Middle frontal gyrus (tissue), 1 donor: Measurements from ENCODE around the gene MVP.
A peak's percentile ranks its signal among the peaks of the same experiment; 100 is the strongest.

Source experiments
- DNase-seq: peaks from one replicate; pipeline ENCODE4 v3.0.0-alpha.2; 2015; ENCODE audit warnings: low spot score; ENCODE audit errors: extremely low spot score

MVP gene

DNA sequence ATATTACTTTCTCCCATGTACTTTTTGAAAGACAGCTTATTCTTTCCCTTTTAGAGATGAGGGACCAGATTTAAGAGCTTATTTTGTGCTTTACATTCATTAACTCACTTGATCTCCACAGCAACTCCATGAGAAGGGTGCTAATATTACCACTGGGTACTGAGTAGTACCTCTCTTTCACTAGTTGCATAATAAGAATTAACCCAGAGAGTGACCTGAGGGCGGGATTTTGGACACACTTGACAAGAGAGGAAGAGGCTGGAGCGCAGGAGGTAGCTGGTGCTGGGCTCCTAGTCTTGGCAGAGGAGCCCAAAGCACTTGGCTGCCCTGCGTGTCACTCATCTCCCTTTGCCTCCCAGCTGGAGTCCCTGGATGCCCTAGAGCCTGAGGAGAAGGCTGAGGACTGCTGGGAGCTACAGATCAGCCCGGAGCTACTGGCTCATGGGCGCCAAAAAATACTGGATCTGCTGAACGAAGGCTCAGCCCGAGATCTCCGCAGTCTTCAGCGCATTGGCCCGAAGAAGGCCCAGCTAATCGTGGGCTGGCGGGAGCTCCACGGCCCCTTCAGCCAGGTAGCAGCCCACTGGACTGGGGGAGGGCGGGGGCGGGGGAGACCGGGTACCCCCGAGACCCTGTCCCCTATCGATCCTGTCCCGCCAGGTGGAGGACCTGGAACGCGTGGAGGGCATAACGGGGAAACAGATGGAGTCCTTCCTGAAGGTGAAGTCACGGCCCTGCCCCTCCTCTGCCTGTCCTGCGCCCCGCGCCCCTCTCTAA is 15.6 kb upstream of the MVP start:
- DNase-seq = no peak

DNA sequence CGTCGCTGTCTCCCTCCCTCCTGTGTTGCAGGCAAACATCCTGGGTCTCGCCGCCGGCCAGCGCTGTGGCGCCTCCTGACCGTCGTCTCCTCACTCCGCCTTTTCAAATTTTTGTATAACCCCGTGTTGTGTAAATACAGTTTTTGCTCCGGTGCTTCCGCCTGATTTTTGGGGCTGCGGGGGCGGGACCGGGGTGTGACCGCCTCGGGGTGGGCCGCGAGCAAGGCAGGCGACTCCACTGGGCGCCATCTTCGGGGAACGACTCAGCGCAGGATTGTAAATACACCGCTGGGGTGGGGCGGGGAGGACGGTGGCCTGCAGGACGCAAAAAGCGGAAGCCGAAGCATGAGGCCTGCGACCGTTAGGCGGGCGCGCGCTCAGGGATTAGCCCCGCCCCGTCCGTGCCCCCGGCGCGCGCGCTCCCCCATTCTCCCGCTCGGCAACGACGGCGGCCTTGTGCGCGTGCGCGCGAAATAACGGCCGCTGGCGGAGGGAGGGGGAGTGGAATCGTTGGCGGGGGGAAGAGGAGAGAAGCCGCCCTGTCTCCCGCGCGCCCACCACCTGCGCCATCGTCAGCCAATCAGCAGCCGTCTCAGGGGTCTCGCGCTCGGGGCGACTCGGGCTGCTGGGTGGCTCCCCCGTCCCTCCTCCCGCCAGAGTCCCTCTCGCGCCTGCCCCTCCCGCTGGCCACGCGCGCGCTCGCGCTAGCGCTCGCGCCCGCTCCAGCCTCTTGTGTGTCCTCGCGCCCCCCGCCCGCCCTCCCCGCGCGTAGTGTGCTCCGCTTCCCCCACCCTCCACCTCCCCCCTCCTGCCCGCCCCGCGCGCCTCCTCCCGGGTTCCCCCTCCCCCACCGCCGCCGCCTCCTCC is 14.8 kb upstream of the MVP start:
- peak; percentile 94 for DNase-seq

DNA sequence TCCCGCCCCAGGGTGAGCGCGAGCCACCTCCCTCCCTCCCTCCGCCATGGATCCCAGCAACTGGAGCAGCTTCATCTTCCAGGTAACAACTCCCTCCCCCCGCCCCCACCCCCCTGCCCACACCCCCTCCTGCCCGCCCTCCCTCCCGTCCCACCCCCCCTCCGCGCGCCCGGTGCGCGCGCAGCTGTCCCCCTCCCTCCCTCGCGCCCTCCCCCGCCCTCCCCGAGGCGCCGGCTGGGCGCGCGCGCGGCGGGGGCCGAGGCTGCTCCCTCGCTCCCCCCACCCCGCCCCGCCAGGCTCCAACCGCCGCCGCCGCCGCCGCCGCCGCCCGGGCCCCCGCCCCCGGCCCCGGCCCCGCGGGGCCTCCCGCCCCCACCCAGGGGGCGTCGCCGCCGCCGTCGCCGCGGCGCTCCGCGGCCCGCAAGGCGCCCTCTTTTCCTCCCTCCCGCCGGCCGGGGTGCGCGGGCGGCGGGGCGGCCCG is 14.1 kb upstream of the MVP start, which contains the start of gene MAZ:
MAZ (plus strand) TSS at position 431 of the 481 bp plus-strand sequence. CDS start 173 bp downstream, outside the sequence.
- no peak for DNase-seq

DNA sequence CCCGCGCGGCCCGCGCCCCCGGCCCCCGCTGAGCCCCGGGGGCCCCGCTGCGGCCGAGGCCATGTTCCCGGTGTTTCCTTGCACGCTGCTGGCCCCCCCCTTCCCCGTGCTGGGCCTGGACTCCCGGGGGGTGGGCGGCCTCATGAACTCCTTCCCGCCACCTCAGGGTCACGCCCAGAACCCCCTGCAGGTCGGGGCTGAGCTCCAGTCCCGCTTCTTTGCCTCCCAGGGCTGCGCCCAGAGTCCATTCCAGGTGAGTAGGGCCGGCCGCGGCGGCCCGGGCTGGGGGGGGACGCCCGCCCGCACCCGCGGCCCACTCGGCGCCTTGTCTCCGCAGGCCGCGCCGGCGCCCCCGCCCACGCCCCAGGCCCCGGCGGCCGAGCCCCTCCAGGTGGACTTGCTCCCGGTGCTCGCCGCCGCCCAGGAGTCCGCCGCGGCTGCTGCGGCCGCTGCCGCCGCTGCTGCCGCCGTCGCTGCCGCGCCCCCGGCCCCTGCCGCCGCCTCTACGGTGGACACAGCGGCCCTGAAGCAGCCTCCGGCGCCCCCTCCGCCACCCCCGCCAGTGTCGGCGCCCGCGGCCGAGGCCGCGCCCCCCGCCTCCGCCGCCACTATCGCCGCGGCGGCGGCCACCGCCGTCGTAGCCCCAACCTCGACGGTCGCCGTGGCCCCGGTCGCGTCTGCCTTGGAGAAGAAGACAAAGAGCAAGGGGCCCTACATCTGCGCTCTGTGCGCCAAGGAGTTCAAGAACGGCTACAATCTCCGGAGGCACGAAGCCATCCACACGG is 13.4 kb upstream of the MVP start:
- DNase-seq = no peak

DNA sequence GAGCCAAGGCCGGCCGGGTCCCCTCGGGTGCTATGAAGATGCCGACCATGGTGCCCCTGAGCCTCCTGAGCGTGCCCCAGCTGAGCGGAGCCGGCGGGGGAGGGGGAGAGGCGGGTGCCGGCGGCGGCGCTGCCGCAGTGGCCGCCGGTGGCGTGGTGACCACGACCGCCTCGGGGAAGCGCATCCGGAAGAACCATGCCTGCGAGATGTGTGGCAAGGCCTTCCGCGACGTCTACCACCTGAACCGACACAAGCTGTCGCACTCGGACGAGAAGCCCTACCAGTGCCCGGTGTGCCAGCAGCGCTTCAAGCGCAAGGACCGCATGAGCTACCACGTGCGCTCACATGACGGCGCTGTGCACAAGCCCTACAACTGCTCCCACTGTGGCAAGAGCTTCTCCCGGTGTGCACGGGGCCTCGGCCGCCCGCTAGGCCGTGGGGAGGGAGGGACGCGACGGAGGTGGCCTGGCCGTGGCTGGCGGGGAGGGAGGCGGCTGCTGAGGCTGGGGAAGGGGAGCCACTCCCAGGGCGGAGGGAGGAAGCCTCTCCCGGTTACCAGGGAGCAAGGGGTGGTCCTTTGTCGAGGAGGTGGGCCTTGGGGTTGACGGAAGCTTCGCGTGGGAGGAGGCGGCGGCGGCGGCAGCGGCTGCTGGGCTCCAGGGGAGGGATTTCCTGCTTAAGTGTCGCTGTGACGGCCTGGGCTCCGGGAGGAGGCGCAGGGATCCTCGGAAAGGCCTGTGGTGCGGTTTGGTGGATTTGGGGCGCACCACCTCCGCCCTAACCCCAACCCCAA is 12.6 kb upstream of the MVP start:
- DNase-seq = peak; percentile 68

DNA sequence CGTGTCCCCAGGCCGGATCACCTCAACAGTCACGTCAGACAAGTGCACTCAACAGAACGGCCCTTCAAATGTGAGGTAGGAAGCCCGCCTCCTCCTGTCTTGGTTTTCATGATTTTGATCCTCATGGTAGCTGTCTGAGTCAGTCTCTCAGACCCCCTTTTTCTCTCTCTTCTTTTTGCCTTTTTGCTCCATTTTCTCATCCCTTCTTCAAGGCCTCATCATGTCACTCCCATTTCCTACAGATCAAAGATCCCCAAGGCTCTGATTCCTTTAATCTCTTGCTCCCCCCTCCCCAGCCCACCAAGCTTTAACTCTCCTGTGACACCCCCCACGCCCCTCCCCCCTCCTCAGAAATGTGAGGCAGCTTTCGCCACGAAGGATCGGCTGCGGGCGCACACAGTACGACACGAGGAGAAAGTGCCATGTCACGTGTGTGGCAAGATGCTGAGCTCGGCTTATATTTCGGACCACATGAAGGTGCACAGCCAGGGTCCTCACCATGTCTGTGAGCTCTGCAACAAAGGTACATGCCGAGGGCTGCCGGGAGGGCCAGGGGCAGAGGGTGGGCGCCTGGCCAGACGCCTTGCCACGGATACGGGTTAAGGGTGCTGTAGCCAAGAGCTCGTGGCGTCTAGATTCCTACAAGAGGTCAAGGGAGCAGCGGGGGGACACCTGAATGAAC is 11.9 kb upstream of the MVP start:
- DNase-seq = no peak

DNA sequence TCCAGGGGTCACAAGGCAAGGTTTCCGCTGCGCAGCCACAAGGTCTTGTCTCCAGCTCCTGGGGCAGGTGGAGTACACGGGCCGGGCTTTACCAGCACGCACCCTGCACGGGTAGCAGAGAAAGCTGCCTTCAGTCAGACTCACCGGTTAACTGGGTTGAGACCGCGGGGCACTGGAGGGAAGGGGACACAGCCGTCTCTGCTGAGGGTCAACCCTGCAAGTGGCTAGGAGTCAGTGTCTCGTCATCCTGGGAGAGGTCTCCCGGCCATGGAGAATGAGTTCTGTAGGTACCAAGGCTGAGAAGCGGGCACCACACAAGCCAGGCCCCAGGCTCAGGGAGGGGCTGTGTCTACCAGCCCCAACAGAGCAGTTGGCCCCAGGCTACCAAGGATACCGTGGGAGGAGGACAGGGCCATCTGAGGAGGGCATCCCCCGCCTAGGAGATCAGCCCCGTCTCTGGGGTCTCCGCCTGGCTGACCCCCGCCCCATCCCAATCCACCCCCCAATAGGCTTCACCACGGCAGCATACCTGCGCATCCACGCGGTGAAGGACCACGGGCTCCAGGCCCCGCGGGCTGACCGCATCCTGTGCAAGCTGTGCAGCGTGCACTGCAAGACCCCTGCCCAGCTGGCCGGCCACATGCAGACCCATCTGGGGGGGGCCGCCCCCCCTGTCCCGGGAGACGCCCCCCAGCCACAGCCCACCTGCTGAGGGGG is 11.1 kb upstream of the MVP start:
- no peak for DNase-seq

DNA sequence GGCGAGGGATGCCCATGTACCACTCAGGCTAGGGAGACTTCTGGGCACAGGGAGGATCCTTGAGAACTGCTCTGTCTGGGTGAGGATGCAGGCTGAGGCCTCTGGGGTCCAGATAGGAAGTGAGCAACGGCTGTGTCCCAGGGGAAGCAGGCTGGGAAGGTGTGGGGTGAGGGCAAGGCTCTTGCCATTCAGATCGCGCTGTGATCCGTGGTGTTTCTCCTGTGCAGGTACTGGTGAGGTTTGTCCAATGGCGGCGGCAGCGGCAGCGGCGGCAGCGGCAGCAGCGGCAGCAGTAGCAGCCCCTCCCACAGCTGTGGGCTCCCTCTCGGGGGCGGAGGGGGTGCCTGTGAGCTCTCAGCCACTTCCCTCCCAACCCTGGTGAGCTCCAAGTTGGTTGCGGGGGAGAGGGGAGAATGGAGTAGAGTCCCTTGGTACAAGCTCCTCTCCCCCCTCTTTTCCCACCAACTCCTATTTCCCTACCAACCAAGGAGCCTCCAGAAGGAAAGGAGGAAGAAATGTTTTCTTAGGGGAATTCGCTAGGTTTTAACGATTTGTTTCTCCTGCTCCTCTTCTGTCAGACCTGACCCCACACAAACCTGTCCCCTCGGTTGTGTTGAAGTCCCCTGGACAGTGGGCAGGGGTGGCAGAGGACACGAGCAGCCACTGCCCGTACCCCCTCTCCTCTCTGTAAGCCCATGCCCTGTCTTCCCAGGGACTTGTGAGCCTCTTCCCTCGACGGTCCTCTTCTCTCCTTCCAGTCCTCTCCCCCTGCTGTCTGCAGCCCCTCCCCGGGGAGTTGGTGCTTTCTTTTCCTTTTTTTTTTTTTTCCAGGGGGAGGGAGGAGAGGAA is 10.2 kb upstream of the MVP start:
- no peak for DNase-seq

DNA sequence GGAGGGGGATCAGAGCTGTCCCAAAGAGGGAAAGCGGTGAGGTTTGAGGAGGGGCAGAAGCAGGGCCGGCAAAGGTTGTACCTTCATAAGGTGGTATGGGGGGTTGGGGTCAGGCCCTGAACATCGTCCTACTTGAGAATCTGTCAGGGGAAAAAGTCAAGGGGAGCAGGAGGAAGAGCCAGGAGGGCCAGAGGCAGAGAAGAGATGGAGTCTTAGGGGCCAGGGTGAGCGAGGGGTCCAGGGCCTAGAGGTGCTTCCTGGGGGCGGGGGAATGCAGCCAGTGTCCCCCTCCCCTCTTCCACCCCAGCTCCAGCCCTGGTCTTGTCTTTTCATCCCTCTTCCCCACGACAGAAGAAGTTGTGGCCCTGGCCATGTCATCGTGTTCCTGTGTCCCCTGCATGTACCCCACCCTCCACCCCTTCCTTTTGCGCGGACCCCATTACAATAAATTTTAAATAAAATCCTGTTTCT is 9.5 kb upstream of the MVP start:
- no peak for DNase-seq

DNA sequence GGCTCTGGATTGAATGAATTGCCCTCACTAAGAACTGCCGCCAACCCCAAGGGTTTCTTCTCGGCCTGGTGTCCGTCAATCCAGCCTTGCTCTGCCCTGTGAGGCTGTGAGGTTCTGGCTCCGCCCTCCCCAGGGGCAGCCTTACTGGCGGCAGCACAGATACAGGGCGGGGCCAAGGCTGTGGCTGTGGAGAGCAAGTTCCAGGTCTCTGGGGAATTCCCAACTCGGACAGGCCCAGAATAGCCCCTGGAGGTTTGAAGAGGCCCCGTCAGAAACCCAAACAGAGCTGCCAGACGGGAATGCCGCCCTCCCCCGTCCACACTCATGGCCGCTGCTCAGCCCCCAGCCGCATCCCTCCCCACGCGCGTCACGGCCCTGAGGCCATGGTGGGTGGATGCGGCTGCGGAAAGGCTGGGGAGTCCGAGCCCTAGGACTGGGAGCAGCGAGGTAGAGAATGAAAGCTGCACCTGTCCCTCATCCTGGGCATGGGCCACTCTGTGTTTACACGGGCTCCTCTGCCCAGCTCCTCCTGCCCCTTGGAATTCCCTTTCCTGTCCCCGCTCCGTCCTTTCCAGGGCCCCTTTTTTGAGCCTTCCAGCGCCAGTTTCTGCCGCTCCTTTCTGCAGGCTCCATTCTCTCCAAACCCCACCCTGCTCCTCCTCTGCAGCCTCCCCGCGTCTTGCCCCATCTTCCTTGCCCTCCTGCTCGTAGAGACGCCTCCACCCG is 8.9 kb upstream of the MVP start:
- peak; percentile 79 for DNase-seq

DNA sequence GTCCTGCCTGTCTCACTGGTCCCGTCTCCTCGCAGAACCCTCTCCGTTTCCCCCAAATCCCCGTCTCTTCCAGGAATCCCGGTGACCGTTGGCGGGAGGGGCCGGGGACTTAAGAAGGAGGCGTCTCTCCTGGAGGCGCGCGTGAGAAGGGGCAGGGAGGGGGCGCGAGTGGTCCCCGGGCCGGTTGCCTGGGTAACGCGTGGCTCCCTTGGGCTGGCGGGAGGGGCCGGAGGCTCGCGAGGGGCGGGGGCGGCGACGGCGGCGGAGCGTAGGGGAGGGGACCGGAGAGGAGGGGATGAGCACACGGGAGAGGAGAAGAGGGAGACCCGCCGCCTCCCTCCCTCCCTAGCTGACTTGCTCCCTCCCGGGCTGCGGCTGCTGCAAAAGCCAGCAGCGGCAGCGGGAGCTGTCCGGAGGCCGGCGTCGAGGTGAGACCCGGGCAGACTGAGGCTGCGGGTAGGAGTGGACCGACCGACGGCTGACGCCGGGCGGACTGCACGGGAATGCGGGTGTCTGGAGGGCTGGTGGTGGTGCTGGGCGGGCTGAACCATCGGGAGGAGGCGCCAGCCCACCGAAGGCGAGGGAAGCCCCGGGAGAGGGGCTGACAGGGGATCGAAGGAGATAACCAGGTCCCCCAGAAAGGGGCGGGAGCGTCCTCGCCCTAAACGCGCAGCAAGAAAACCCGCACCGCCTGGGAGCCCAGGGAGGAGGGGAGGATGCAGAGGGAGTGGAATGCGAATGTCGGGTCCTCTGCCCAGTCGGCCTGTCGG is 8.2 kb upstream of the MVP start, which contains the start of gene PRRT2:
PRRT2 (plus strand) TSS at position 298 of the 770 bp plus-strand sequence. CDS start 862 bp downstream, outside the sequence.
- peak; percentile 47 for DNase-seq

DNA sequence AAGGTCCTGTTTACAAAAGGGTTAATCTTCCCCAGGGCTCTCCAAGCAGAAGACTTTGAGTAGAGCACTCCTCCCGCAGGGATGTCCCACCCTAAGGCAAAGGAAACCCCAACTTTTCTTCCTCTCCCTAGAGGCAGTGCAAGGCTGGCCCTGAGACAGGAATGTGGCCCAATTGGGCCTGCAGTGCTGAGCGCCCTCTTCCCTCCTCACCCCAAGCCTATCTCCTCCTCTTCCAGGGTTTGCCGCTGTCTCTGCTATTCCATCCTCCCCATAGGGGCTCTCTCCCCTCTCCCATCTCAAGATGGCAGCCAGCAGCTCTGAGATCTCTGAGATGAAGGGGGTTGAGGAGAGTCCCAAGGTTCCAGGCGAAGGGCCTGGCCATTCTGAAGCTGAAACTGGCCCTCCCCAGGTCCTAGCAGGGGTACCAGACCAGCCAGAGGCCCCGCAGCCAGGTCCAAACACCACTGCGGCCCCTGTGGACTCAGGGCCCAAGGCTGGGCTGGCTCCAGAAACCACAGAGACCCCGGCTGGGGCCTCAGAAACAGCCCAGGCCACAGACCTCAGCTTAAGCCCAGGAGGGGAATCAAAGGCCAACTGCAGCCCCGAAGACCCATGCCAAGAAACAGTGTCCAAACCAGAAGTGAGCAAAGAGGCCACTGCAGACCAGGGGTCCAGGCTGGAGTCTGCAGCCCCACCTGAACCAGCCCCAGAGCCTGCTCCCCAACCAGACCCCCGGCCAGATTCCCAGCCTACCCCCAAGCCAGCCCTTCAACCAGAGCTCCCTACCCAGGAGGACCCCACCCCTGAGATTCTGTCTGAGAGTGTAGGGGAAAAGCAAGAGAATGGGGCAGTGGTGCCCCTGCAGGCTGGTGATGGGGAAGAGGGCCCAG is 7.3 kb upstream of the MVP start:
- DNase-seq = no peak

DNA sequence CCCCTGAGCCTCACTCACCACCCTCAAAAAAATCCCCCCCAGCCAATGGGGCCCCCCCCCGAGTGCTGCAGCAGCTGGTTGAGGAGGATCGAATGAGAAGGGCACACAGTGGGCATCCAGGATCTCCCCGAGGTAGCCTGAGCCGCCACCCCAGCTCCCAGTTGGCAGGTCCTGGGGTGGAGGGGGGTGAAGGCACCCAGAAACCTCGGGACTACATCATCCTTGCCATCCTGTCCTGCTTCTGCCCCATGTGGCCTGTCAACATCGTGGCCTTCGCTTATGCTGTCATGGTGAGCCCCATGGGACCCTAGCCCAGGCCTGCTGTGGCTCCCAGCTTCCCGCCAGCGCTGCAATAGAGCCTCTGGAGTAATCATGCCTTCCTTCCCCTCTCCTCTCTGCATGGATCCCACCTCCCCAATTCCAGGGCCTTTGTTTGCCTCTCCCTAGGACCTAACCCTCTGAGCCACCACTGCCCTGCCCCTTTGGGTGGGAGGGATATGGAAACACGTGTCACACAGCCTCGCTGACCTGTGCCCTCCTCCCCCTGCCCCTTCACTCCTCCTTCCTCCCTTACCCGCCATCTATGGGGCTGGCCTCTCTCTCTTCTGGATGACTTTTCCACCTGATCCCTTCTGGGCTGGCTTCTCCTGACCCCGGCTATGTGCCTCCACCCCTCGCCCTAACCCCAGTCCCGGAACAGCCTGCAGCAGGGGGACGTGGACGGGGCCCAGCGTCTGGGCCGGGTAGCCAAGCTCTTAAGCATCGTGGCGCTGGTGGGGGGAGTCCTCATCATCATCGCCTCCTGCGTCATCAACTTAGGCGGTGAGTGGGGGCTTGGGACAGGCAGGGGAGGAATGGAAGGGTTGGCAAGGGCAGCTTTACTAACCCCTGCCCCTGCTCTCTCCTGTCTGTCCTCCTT is 6.4 kb upstream of the MVP start:
- DNase-seq = no peak

DNA sequence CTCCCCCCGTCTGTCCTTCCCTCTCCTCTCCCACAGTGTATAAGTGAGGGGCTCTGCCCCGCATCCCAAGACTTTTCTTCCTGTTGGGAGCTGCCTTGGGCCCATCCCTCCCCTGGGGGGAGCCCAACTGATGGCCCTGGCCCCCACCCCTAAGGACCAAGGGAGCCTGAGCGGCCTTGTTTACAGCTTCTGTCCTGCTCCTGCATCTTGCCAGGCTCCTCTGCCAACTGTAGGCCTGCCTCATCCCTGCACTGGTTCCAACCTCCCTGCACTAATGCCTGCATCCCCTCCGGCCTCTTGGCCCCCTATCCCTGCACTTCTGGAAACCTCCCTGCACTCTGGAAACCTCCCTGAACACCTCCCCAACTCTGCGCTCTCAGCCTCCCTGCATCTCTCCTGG is 5.7 kb upstream of the MVP start:
- DNase-seq = no peak
